Bronchial epithelial cell (primary cell): ENCODE data around the gene COL26A1. TPM values are rescaled to one million over a fixed set of nuclear protein-coding genes. Genes with fewer than 3 reads are reported as not detected.

Source experiments
- DNase-seq: peaks from one replicate; pipeline ENCODE4 v3.0.0-alpha.2; 2010; ENCODE audit warnings: low read depth
- FAIRE-seq: peaks from 2 replicates; lab custom pipeline; 2011; peaks lifted over from hg19 to GRCh38; lab: Jason Lieb, UNC
- H3K27me3 ChIP-seq: 2 replicates; pipeline ENCODE4 v1.5.1; 2011; ENCODE audit warnings: low read length; ENCODE audit not compliant: control insufficient read depth, insufficient read depth
- H3K36me3 ChIP-seq: 2 replicates; pipeline ENCODE4 v1.5.1; 2011; ENCODE audit warnings: low read length; ENCODE audit not compliant: control insufficient read depth, insufficient read depth
- H3K4me3 ChIP-seq: 2 replicates; pipeline ENCODE4 v1.5.1; 2011; ENCODE audit warnings: mild to moderate bottlenecking, low read depth, low read length, control low read depth
- CTCF ChIP-seq: IDR thresholded peaks from 2 replicates; pipeline ENCODE4 v1.5.1; 2011; ENCODE audit warnings: mild to moderate bottlenecking, moderate library complexity, low read length, control low read depth, inconsistent platforms; ENCODE audit not compliant: insufficient read depth, severe bottlenecking
- total RNA-seq: library from RNA; depleted of rRNA; stranded (reverse); fragments of >200 nt; gene quantifications from 2 replicates; pipeline ENCODE4 v1.2.1, GENCODE V29; 2014

Gene COL26A1
- total RNA-seq, 1 donor from 2014 or later: not detected

GRCh38 chr7:101450064-101450463 lies 87.4 kb downstream of the COL26A1 start:
- no peak overlapping the region for H3K4me3 ChIP-seq
- H3K36me3 ChIP-seq: no peaks in the 10 kb centered on the region
- DNase-seq: no peak
- no peaks in the 10 kb centered on the region for H3K27me3 ChIP-seq
- no peak for TF ChIP-seq CTCF
- FAIRE-seq: no peak

GRCh38 chr7:101453617-101454016 lies 90.9 kb downstream of the COL26A1 start:
- Histone ChIP-seq H3K27me3 (no peaks in the 10 kb centered on the region), H3K36me3 (no peaks in the 10 kb centered on the region), H3K4me3 (no peak overlapping the region)
- FAIRE-seq (no peak), DNase-seq (no peak)
- TF ChIP-seq CTCF: no peak

GRCh38 chr7:101457001-101457750 lies 94.5 kb downstream of the COL26A1 start:
- Histone ChIP-seq H3K27me3 (no peaks in the 10 kb centered on the region), H3K4me3 (no peak overlapping the region), H3K36me3 (no peaks in the 10 kb centered on the region)
- FAIRE-seq (no peak), DNase-seq (no peak)
- TF ChIP-seq CTCF: no peak

GRCh38 chr7:101465131-101465530 lies 102.5 kb downstream of the COL26A1 start:
- Histone ChIP-seq H3K27me3 (no peaks in the 10 kb centered on the region), H3K4me3 (no peak overlapping the region), H3K36me3 (no peaks in the 10 kb centered on the region)
- TF ChIP-seq CTCF: no peak
- DNase-seq (no peak), FAIRE-seq (no peak)

- TF ChIP-seq CTCF: no peak
- Histone ChIP-seq H3K36me3 (no peaks in the 10 kb centered on the region), H3K27me3 (no peaks in the 10 kb centered on the region), H3K4me3 (no peak overlapping the region)
- peak; percentile 32 for FAIRE-seq
- no peak for DNase-seq
Observed at GRCh38 chr7:101465576-101466196, 103.0 kb downstream of the COL26A1 start.
